ENCODE data around the gene TLE7. TPM values are rescaled to one million over a fixed set of nuclear protein-coding genes. Genes with fewer than 3 reads are reported as not detected.

Gene TLE7
- total RNA-seq, 1 experiment from 2014 or later: not detected

GRCh38 chr16:71431991-71432390 is 9.9 kb downstream of the TLE7 start:
- no peak overlapping the region for H4K5ac ChIP-seq (ENCODE audit: insufficient read length, low read depth, low read length)
- no peaks in the 10 kb centered on the region for H3K4me1 ChIP-seq (ENCODE audit: insufficient read depth, low read length)
- Mint-ChIP-seq H3K9me3 (0 out of 5 replicates have a peak, but pooled peaks cover 0 to 4% of the 10 kb centered on the region in 2 experiments), H3K27me3 (ENCODE audit: low read depth) (peaks cover 30% of the 10 kb centered on the region), H3K4me3 (no peak overlapping the region), H3K36me3 (ENCODE audit: insufficient read depth in 1 of 3, low read depth in 3 of 3) (no peaks in the 10 kb centered on the region), H3K27ac (no peak overlapping the region), H3K4me1 (peaks cover 3% of the 10 kb centered on the region in 2 experiments)
- H3K18ac ChIP-seq (ENCODE audit: insufficient read length, low read depth, low read length): no peak overlapping the region
- no peak overlapping the region for H3K4ac ChIP-seq (ENCODE audit: low read depth, low read length)
- no peaks in the 10 kb centered on the region for H3K79me2 ChIP-seq (ENCODE audit: insufficient read depth, low read length)
- H3K14ac ChIP-seq (ENCODE audit: insufficient read depth, low read length): no peak overlapping the region
- no peak overlapping the region for H3T11ph ChIP-seq (ENCODE audit: low read length)
- H3K79me1 ChIP-seq (ENCODE audit: insufficient read depth, low read depth, low read length, poor library complexity, severe bottlenecking): no peaks in the 10 kb centered on the region
- no peak overlapping the region for H2AFZ ChIP-seq (ENCODE audit: low read length)
- no peaks in the 10 kb centered on the region for H4K20me1 ChIP-seq (ENCODE audit: control insufficient read depth, insufficient read depth, insufficient read length)
- no peak overlapping the region for H3K4me2 ChIP-seq (ENCODE audit: insufficient read depth, insufficient read length, low read length)
- H4K8ac ChIP-seq (replicated peaks; ENCODE audit: insufficient read length, low read depth, low read length): no peak overlapping the region
- H2BK20ac ChIP-seq (ENCODE audit: low read depth, low read length, poor library complexity, severe bottlenecking): no peak overlapping the region
- H3K56ac ChIP-seq (ENCODE audit: insufficient read length, low read depth, low read length): no peak overlapping the region
- no peak overlapping the region for H3K27ac ChIP-seq (ENCODE audit: insufficient read length, low read depth, low read length)
- no peak overlapping the region for H3K23ac ChIP-seq (ENCODE audit: insufficient read length, low read depth, low read length)
- no peak overlapping the region for H2BK12ac ChIP-seq (ENCODE audit: insufficient read length, low read depth, low read length)
- H2AK5ac ChIP-seq (ENCODE audit: insufficient read length, low read length): no peak overlapping the region
- no peak overlapping the region for H3K9ac ChIP-seq (ENCODE audit: extremely low read depth, insufficient read length, low read length)
- no peaks in the 10 kb centered on the region for H3K9me3 ChIP-seq (ENCODE audit: control insufficient read depth, low read depth, low read length)
- H3K23me2 ChIP-seq (ENCODE audit: insufficient read length, low read depth, low read length, poor library complexity, severe bottlenecking): no peaks in the 10 kb centered on the region
- H2BK5ac ChIP-seq (ENCODE audit: insufficient read length, low read length): no peak overlapping the region
- DNase-seq: no peak
- no peak overlapping the region for H2BK120ac ChIP-seq (ENCODE audit: low read depth, low read length, poor library complexity, severe bottlenecking)
- WGBS (ENCODE audit: extremely low coverage, insufficient read length, low lambda C conversion rate): no CpG with 5 or more reads among the region's 9 CpGs
- H2BK15ac ChIP-seq (ENCODE audit: low read depth, low read length): no peak overlapping the region
- TF ChIP-seq CTCF (conservative IDR thresholded peaks at IDR 0.05): no peak
- H4K91ac ChIP-seq (ENCODE audit: insufficient read length, low read depth, low read length): no peak overlapping the region
- no peaks in the 10 kb centered on the region for H3K27me3 ChIP-seq (ENCODE audit: insufficient read depth, low read length)
